Esophagus squamous epithelium (tissue), 4 donors: Measurements from ENCODE around the gene USH1G.

ENCODE experiments used
- POLR2A ChIP-seq, 4 donors: fragments of 450-650 bp; IDR thresholded peaks; one replicate each; pipeline ENCODE4 v1.6.1; 2017; ENCODE audit warnings: antibody characterized with exemption in 4 of 4, mild to moderate bottlenecking in 4 of 4, moderate library complexity in 3 of 4
- TF ChIP-seq, protein P1 (sequence below), 6 experiments: fragments of 450-650 bp in 4 of 6; fragments of 200-600 bp in 2 of 6; sonication (generic) in 2 of 6; IDR thresholded peaks; one replicate each; pipeline ENCODE4 v1.5.1; 2016 to 2019; ENCODE audit warnings: antibody characterized with exemption in 6 of 6, mild to moderate bottlenecking in 4 of 6, moderate library complexity in 4 of 6

DNA sequence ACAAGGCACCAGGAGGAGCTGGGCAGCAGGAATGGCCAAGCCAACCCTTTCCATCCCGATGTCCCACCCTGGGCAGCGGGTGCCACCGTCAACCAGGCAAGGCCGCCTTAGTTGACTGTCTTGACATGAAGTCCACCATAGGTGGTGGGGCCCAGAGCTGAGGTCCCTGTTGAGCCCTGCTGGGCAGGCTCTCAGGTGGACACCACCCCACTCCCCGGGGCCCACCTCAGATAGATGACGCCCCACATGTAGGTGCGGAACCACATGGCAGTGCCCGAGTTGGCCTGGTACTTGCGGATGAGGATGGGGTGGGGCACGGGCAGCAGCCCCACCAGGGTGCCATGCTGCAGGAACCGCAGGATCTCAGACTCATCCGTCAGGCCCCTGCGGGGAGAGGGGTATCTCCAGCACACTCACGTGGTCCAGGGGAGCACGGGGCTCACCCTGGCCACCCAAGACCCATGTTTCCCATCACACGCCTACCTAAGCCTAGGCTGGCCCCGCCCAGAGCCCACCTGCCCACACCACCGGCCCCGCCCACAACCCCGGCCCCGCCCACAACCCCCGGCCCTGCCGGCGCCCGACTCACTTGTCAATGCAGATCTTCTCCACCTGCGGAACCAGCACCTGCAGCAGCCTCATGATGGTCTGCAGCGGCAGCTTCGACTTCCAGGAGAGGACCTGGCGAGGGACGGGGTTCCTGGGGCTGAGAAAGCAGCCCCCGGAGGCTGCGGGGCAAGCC is 28.8 kb upstream of the USH1G start:
- TF ChIP-seq, protein P1, sequence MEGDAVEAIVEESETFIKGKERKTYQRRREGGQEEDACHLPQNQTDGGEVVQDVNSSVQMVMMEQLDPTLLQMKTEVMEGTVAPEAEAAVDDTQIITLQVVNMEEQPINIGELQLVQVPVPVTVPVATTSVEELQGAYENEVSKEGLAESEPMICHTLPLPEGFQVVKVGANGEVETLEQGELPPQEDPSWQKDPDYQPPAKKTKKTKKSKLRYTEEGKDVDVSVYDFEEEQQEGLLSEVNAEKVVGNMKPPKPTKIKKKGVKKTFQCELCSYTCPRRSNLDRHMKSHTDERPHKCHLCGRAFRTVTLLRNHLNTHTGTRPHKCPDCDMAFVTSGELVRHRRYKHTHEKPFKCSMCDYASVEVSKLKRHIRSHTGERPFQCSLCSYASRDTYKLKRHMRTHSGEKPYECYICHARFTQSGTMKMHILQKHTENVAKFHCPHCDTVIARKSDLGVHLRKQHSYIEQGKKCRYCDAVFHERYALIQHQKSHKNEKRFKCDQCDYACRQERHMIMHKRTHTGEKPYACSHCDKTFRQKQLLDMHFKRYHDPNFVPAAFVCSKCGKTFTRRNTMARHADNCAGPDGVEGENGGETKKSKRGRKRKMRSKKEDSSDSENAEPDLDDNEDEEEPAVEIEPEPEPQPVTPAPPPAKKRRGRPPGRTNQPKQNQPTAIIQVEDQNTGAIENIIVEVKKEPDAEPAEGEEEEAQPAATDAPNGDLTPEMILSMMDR (IDR thresholded peaks at IDR 0.05) = no peak
- no peak for TF ChIP-seq POLR2A (IDR thresholded peaks at IDR 0.05)
